H1 (cell line): Measurements from ENCODE around the gene ACTR3C. TPM values are rescaled to one million over a fixed set of nuclear protein-coding genes. Genes with fewer than 3 reads are reported as not detected.
"Not testable (repeated sequence)": the region's sequence is repeated elsewhere in the genome, so short reads cannot be mapped to it uniquely, and the experiment has no call there.

ENCODE experiments used
- CTCF ChIA-PET: fragments of 300-600 bp; sonication (Branson Sonifier 250); formaldehyde crosslinking; loops from one replicate; lab custom pipeline; 2021; ENCODE audit not compliant: partially characterized antibody; lab: Charles Lee
- POLR2A ChIA-PET: fragments of 300-600 bp; sonication (Branson Sonifier 250); formaldehyde crosslinking; loops from one replicate; lab custom pipeline; 2021; ENCODE audit warnings: inconsistent platforms; ENCODE audit not compliant: partially characterized antibody; lab: Charles Lee
- DNase-seq, 2 experiments: peaks; one replicate each; pipeline versions ENCODE4 v3.0.0 to v3.0.0-alpha.2; 2010 to 2022; ENCODE audit warnings: low spot score in 2 of 2, low read depth in 1 of 2, mixed read lengths in 1 of 2
- FAIRE-seq: peaks from 2 replicates; lab custom pipeline; 2011; peaks lifted over from hg19 to GRCh38; lab: Jason Lieb, UNC
- H2AFZ ChIP-seq: 2 replicates; pipeline ENCODE4 v1.8.1; 2012; ENCODE audit warnings: low read length, inconsistent platforms
- H2AK5ac ChIP-seq: 2 replicates; pipeline ENCODE4 v1.6.1; 2013; ENCODE audit warnings: low read depth, low read length
- H2BK120ac ChIP-seq: replicated peaks from 2 replicates; pipeline ENCODE3; 2013; ENCODE audit warnings: low read depth, low read length, inconsistent platforms
- H2BK12ac ChIP-seq: 2 replicates; pipeline ENCODE4 v1.6.1; 2013; ENCODE audit warnings: low read depth, low read length
- H2BK15ac ChIP-seq: 2 replicates; pipeline ENCODE4 v1.6.1; 2013; ENCODE audit warnings: low read length
- H2BK20ac ChIP-seq: 2 replicates; pipeline ENCODE4 v1.6.1; 2013; ENCODE audit warnings: low read length
- H2BK5ac ChIP-seq: 2 replicates; pipeline ENCODE4 v1.6.1; 2013; ENCODE audit warnings: low read depth, low read length
- H3K14ac ChIP-seq: 2 replicates; pipeline ENCODE4 v1.6.1; 2013; ENCODE audit warnings: inconsistent platforms; ENCODE audit not compliant: insufficient read length
- H3K18ac ChIP-seq: 2 replicates; pipeline ENCODE4 v1.6.1; 2013; ENCODE audit warnings: low read length; ENCODE audit errors: extremely low read depth
- H3K23ac ChIP-seq: 2 replicates; pipeline ENCODE4 v1.6.1; 2013; ENCODE audit warnings: inconsistent platforms; ENCODE audit not compliant: insufficient read length
- H3K23me2 ChIP-seq: 2 replicates; pipeline ENCODE4 v1.6.1; 2013; ENCODE audit warnings: low read depth, low read length
- H3K27ac ChIP-seq: 2 replicates; pipeline ENCODE4 v1.6.1; 2011; ENCODE audit warnings: low read depth, low read length, inconsistent platforms
- H3K27me3 ChIP-seq, 4 experiments: replicated peaks in 1 of 4; 1 replicate in 1 of 4; 2 replicates in 3 of 4; pipeline versions ENCODE4 v1.6.1 to v1.8.1; 2011 to 2013; ENCODE audit warnings: low read length in 3 of 4, mild to moderate bottlenecking in 3 of 4, inconsistent platforms in 2 of 4, mixed read lengths in 2 of 4, moderate library complexity in 1 of 4; ENCODE audit not compliant: control insufficient read depth in 3 of 4, insufficient read depth in 3 of 4; ENCODE audit errors: extremely low read depth in 1 of 4
- H3K36me3 ChIP-seq, 4 experiments: 2 replicates each; pipeline versions ENCODE4 v1.6.1 to v1.8.1; 2011 to 2013; ENCODE audit warnings: mild to moderate bottlenecking in 4 of 4, low read length in 3 of 4, moderate library complexity in 2 of 4, control low read depth in 1 of 4, inconsistent platforms in 1 of 4; ENCODE audit not compliant: insufficient read depth in 4 of 4, control insufficient read depth in 2 of 4
- H3K4ac ChIP-seq: replicated peaks from 2 replicates; pipeline ENCODE3; 2013; ENCODE audit warnings: low read length, low read depth, mixed read lengths, inconsistent platforms; ENCODE audit not compliant: insufficient read length
- H3K4me1 ChIP-seq, 4 experiments: replicated peaks in 1 of 4; 1 replicate in 1 of 4; 2 replicates in 3 of 4; pipeline versions ENCODE4 v1.6.1 to v1.8.1; 2011 to 2013; ENCODE audit warnings: low read length in 3 of 4, inconsistent platforms in 2 of 4, mixed read lengths in 1 of 4; ENCODE audit not compliant: insufficient read depth in 4 of 4, control insufficient read depth in 3 of 4
- H3K4me2 ChIP-seq, 2 experiments: 2 replicates each; pipeline versions ENCODE4 v1.6.1 to v1.8.1; 2011 to 2013; ENCODE audit warnings: low read depth in 2 of 2, low read length in 2 of 2, control low read depth in 1 of 2, inconsistent platforms in 1 of 2, mild to moderate bottlenecking in 1 of 2; ENCODE audit not compliant: insufficient read depth in 1 of 2
- H3K4me3 ChIP-seq, 4 experiments: fragments of 200-600, 300-600 bp in 1 of 4; sonication (generic), shearing (Covaris generic), sonication (Bioruptor Twin) in 1 of 4; 2 replicates each; pipeline versions ENCODE4 v1.5.1 to v1.8.1; 2011 to 2016; ENCODE audit warnings: low read length in 4 of 4, low read depth in 3 of 4, control low read depth in 2 of 4, inconsistent platforms in 2 of 4, mild to moderate bottlenecking in 2 of 4, mixed read lengths in 1 of 4, moderate library complexity in 1 of 4; ENCODE audit not compliant: insufficient read depth in 2 of 4; ENCODE audit errors: extremely low read depth in 1 of 4
- H3K56ac ChIP-seq: replicated peaks from 2 replicates; pipeline ENCODE3; 2013; ENCODE audit warnings: low read depth, mild to moderate bottlenecking, mixed read lengths, low read length, inconsistent platforms; ENCODE audit not compliant: insufficient read length
- H3K79me1 ChIP-seq: 2 replicates; pipeline ENCODE4 v1.6.1; 2013; ENCODE audit warnings: low read depth, low read length, control low read depth
- H3K79me2 ChIP-seq, 2 experiments: 2 replicates each; pipeline versions ENCODE4 v1.6.1 to v1.8.1; 2012 to 2013; ENCODE audit warnings: low read length in 2 of 2, mild to moderate bottlenecking in 2 of 2, inconsistent platforms in 1 of 2; ENCODE audit not compliant: insufficient read depth in 2 of 2, control insufficient read depth in 1 of 2
- H3K9ac ChIP-seq, 4 experiments: replicated peaks in 1 of 4; 1 replicate in 1 of 4; 2 replicates in 3 of 4; pipeline versions ENCODE4 v1.6.1 to v1.8.1; 2011 to 2013; ENCODE audit warnings: low read depth in 3 of 4, low read length in 3 of 4, control low read depth in 2 of 4, mild to moderate bottlenecking in 2 of 4, moderate library complexity in 2 of 4, inconsistent platforms in 1 of 4; ENCODE audit errors: extremely low read depth in 1 of 4
- H3K9me3 ChIP-seq, 2 experiments: 2 replicates each; pipeline versions ENCODE4 v1.6.1 to v1.8.1; 2012 to 2013; ENCODE audit warnings: mild to moderate bottlenecking in 2 of 2, moderate library complexity in 2 of 2, control low read depth in 1 of 2, inconsistent platforms in 1 of 2, low read depth in 1 of 2, low read length in 1 of 2, mixed read lengths in 1 of 2; ENCODE audit not compliant: insufficient read depth in 2 of 2
- H4K20me1 ChIP-seq, 2 experiments: replicated peaks in 1 of 2; 2 replicates each; pipeline versions ENCODE3 to v1.8.1; 2011 to 2013; ENCODE audit warnings: inconsistent platforms in 2 of 2, low read length in 2 of 2, mild to moderate bottlenecking in 1 of 2; ENCODE audit not compliant: insufficient read depth in 2 of 2, control insufficient read depth in 1 of 2
- H4K5ac ChIP-seq: 2 replicates; pipeline ENCODE4 v1.6.1; 2013; ENCODE audit warnings: low read length, low read depth, mixed read lengths, inconsistent platforms; ENCODE audit not compliant: insufficient read length
- H4K8ac ChIP-seq: 2 replicates; pipeline ENCODE4 v1.8.0; 2013; ENCODE audit warnings: mild to moderate bottlenecking, moderate library complexity, low read length, inconsistent platforms; ENCODE audit not compliant: insufficient read depth; ENCODE audit errors: extremely low read depth
- H4K91ac ChIP-seq: replicated peaks from 2 replicates; pipeline ENCODE3; 2013; ENCODE audit warnings: low read length, mixed read lengths, inconsistent platforms; ENCODE audit not compliant: insufficient read length
- WGBS, 2 experiments: shearing (Covaris generic) in 1 of 2; methylation state at CpG; one replicate each; pipeline versions ENCODE4 v1.1.6 to v1.1.7; 2013 to 2015; ENCODE audit warnings: low lambda C conversion rate in 2 of 2, mixed read lengths in 2 of 2, inconsistent platforms in 1 of 2, low coverage in 1 of 2, missing lambda C conversion rate in 1 of 2; ENCODE audit not compliant: insufficient replicate concordance in 2 of 2, insufficient coverage in 1 of 2, insufficient read length in 1 of 2; ENCODE audit errors: extremely low coverage in 1 of 2, missing lambda C conversion rate in 1 of 2; 5-methylcytosine and 5-hydroxymethylcytosine counted together
- polyA plus RNA-seq, 7 experiments: library from polyadenylated mRNA; depleted of rRNA in 3 of 7; stranded (reverse) in 5 of 7; unstranded in 2 of 7; fragments of >200 nt in 5 of 7; fragments of 200-250 nt in 2 of 7; gene quantifications; 1 replicate in 5 of 7; 2 replicates in 1 of 7; 4 replicates in 1 of 7; pipeline versions ENCODE4 v1.2.1 to v1.2.3, GENCODE V29; 2011 to 2013; ENCODE audit warnings: missing spikeins in 2 of 7, mixed read lengths in 2 of 7
- total RNA-seq: library from RNA; stranded (reverse); fragmentation: NEBNext Ultra II Directional; extraction: Animal tissue kit (Norgen Biotek cat#: 25700); gene quantifications from 2 replicates; pipeline ENCODE4 v1.2.1, GENCODE V29; 2021

Gene ACTR3C
- total and polyA plus RNA-seq, 2 of the 8 experiments (the other 6 are each of a cell fraction or from before 2014, with no cell fraction given), result 1.5 TPM; not detected in 1

DNA sequence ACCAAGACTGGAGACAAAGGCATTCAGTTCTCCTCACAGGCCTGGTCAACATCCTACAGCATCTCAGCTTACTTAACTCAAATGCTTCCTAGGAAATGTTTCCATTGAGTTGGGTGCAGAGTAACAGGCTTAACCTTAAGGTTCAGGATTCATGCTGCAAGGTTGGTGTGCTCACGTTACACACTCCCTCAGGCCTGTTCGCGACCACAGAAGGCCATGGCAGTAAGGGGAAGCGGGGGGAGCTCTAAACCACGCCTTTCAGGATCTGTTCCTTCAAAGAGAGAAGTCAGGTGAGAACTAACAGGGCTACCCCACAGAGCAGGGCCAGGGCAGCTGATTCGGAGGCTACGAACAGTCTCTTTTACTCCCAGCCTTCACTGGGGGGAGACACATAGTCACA is 35.5 kb downstream of the ACTR3C start:
- H3K4ac ChIP-seq, H3K23ac ChIP-seq, H3K18ac ChIP-seq, H2BK12ac ChIP-seq, H2BK20ac ChIP-seq, H3K9ac ChIP-seq, H2AFZ ChIP-seq, H3K27me3 ChIP-seq, H3K27ac ChIP-seq, H4K20me1 ChIP-seq, H3K23me2 ChIP-seq, H4K91ac ChIP-seq, H3K4me2 ChIP-seq, H3K14ac ChIP-seq, H3K79me1 ChIP-seq, H4K5ac ChIP-seq, H2AK5ac ChIP-seq, H3K4me1 ChIP-seq, H4K8ac ChIP-seq, FAIRE-seq, H2BK120ac ChIP-seq, H3K56ac ChIP-seq, H3K79me2 ChIP-seq, DNase-seq, H3K9me3 ChIP-seq, H3K36me3 ChIP-seq, POLR2A ChIA-PET, H2BK15ac ChIP-seq, H3K4me3 ChIP-seq: not testable (repeated sequence)
- WGBS, 2 experiments, result 64% methylated on average over 7 of the region's 7 CpGs; no CpG with 5 or more reads in 1 of the 2 experiments
- peak overlapping the region; percentile 71; the same call in 1 of the 2 replicates for H2BK5ac ChIP-seq
- CTCF ChIA-PET, result interaction anchor here (0.5 to 1.7 kb wide), 5 partner anchors 47 to 489 kb away, joined by 3 to 7 read pairs (median 4); no protein-coding TSS in a partner anchor
